ENCODE results near the gene APOC1.
A peak's percentile ranks its signal among the peaks of the same experiment; 100 is the strongest.
"Not testable (repeated sequence)": the region's sequence is repeated elsewhere in the genome, so short reads cannot be mapped to it uniquely, and the experiment has no call there.

APOC1 gene

DNA sequence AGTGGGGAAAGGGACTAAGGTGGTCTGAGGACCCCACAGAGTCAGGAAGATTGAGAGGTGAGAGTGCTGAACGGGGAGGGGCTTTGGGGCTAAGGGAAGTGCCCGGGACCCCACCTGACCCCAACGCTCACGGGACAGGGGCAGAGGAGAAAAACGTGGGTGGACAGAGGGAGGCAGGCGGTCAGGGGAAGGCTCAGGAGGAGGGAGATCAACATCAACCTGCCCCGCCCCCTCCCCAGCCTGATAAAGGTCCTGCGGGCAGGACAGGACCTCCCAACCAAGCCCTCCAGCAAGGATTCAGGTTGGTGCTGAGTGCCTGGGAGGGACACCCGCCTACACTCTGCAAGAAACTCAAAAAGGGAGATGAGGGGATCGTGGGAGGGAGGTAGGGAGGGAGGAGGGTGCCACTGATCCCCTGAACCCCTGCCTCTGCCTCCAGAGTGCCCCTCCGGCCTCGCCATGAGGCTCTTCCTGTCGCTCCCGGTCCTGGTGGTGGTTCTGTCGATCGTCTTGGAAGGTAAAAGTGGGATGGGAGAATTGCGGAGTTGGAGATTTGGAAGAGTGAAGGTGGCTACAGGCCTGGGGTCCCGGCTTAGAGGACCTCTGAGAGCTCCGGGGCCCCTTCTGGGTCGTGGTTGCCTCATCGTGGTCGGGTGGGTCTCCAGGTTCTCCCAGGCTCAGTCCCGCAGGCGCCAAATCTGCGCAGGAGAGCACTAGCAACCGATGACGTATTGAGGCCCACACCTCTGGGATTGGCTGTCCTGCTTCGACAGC is at the start of gene APOC1:
Gene APOC1 (plus strand): TSS at position 176 of the 774 bp plus-strand sequence. CDS start 284 bp downstream, at position 460.
- peak; percentile 88 for DNase-seq

DNA sequence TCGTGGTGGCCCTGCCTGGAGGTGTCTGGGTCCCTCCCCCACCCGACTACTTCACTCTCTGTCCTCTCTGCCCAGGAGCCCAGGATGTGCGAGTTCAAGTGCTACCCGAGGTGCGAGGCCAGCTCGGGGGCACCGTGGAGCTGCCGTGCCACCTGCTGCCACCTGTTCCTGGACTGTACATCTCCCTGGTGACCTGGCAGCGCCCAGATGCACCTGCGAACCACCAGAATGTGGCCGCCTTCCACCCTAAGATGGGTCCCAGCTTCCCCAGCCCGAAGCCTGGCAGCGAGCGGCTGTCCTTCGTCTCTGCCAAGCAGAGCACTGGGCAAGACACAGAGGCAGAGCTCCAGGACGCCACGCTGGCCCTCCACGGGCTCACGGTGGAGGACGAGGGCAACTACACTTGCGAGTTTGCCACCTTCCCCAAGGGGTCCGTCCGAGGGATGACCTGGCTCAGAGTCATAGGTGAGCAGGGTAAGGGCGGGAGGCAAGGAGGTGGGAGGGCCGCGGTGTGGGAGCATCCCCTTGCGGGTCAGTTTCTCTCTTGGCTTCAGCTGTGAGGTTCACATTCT is 49.1 kb upstream of the APOC1 start:
- DNase-seq, result no peak

DNA sequence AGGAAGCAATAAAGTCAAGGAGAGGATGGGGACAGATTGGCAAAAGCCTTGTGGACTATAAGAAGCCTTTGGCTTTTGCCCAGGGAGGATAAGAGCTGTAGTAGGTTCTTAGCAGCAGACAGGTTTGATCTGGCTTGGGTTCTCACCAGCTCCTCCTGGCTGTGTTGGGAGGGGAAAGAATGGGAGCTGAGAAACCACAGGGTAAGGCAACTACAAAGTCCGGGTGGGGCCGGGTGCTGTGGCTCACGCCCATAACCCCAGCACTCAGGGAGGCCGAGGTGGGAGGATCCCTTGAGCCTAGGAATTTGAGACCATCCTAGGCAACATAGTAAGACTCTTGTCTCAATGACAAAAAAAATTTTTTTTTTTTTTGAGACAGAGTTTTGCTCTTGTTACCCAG is 47.7 kb upstream of the APOC1 start:
- no peak for DNase-seq

DNA sequence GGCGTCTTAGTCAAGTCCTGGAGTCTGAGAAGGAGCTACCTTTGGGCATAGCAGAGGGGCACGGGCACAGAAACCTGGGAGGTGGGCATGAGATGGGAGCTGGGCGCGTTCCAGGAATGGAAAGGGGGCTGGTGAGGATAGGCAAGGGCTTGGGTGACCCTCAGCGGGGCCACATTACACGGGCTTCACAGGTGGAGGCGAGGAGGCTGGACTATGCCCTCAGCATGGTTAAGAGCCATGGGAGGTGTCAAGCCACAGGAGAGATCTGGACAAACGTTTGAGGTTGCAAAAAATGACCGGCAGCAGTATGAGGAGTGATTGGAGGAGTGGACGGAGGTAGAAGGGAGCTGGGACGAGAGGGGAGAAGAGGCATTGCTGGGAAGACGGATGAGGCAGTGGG is 46.8 kb upstream of the APOC1 start:
- no peak for DNase-seq

DNA sequence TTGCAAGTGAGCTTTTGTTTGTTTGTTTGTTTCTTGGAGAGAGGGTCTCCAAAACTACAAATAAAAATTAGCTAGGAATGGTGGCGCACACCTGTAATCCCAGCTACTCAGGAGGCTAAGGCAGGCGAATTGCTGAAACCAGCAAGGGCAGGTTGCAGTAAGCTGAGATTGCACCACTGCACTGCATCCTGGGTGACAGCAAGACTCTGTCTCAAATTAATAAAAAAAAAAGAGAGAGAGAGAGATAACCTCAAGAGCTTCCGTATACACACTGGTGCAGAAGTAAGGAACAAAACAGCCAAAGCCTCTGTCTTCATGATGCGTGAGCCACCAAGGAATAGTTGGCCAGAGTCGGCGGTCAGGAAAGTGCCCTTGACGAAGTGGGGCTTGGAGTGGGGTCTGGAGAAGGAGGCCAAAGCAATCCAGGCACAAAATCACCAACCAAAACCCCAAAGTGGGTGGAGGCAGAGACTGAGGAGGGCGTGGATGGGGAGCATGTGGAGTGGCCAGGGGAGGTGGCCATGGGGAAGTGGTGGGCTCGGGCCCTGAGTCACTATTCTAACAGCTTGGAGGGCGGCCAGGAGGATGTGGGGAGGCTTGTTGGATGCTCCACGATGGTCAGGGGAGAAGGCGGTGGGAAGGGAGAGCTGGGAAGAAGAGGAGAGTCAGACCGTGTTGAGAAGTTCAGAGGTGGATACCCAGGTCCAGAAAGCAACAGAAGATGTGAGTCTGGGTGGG is 44.5 kb upstream of the APOC1 start:
- no peak for DNase-seq

DNA sequence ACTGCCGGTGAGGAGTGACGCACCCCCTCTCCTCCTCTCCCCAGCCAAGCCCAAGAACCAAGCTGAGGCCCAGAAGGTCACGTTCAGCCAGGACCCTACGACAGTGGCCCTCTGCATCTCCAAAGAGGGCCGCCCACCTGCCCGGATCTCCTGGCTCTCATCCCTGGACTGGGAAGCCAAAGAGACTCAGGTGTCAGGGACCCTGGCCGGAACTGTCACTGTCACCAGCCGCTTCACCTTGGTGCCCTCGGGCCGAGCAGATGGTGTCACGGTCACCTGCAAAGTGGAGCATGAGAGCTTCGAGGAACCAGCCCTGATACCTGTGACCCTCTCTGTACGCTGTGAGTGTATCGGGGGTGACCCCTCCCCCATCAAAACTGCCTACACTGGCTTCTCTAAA is 42.6 kb upstream of the APOC1 start:
- no peak for DNase-seq

DNA sequence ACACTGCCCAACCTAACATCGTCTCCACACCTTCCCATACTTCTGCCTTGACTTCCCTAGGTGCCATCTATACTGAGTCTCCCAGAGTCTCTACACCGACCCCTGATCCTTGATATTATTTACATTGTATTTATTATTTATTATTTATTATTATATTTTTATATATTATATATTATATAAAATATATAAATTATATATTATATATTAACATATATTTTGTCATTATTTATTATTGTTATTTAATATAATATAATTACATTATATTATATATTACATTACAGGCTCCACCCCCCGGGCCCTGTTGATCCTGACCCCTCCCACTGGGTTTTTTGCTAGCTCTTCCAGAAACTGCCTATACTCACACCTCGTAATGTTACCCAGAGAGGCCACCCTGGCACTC is 41.7 kb upstream of the APOC1 start:
- DNase-seq, result no peak

DNA sequence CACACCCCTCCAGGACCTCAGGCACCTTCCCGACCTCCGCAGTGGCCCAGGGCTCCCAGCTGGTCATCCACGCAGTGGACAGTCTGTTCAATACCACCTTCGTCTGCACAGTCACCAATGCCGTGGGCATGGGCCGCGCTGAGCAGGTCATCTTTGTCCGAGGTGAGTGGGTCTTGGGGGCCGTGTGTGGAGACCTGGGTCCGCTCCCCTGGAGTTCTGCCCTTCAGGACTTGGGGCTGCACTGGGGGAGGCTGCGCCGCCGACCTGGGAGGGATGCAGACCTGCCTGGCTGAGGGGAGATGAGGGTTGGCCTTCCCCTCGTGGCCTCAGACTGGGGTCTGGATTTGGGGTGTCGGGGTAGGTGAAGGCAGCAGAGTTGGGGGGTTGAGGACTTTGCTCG is 40.1 kb upstream of the APOC1 start:
- no peak for DNase-seq

DNA sequence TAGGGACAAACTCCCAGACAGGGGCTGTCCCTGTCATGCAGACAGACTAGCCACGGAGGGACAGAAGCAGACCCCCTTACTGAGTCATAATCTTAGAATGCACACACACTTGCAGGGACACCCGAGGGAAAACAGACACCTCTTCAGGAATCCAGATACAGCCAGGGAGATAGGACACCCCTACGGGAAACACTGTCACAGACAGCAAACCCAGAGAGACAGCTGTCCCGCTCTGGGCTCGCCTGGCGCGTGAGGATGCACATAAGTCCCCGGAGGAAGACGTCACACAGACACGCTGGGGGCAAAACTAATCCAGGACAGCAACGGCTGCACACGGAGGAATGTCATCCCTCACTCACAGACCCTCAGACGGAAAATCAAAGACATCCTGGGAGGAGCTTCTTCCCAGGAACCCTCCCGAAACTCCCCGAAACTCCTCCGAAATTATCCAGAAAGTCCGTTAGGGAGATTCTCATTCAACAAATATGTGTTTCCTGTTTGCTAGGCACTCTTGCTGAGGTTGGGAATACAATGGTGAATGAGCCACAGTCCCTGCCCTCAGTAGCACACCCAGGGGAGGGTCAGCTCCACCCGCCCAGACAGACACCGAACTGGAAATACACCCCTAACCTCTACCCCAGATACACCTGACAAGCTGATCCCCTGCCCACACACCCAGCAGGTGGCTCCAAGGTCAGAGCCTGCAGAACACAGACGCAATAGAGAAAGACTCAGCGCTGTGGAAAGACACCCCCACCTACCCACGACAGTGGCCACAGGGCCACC is 38.5 kb upstream of the APOC1 start:
- no peak for DNase-seq

DNA sequence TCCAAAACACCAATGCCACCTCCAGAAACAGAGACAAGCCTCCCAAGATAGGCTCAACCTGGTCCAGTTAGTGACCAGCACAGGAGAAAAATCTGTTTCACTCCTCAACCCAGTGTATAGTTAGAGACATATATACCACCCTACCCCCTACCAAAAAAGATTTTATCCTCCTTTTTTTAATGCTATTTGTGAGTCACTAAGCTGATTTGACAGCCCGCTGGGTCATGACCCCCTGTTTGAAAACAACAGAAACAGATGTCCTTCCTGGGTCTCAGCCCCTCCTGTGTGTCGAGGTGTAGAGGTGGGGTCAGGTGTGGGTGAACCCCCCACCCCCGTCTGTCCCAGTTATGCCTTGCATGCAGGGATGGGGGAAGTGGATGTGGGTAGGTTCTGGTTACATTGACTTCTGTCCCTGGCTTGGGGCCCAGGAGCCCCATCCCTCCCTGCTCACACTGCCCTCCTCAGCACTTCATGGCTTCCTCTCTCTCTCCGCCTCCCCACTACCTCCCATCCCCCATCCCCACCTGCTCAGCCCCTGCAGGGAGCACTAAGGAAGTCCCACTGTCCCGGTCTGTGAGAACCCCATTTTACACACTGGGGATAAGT is 37.4 kb upstream of the APOC1 start:
- peak; percentile 91 for DNase-seq

DNA sequence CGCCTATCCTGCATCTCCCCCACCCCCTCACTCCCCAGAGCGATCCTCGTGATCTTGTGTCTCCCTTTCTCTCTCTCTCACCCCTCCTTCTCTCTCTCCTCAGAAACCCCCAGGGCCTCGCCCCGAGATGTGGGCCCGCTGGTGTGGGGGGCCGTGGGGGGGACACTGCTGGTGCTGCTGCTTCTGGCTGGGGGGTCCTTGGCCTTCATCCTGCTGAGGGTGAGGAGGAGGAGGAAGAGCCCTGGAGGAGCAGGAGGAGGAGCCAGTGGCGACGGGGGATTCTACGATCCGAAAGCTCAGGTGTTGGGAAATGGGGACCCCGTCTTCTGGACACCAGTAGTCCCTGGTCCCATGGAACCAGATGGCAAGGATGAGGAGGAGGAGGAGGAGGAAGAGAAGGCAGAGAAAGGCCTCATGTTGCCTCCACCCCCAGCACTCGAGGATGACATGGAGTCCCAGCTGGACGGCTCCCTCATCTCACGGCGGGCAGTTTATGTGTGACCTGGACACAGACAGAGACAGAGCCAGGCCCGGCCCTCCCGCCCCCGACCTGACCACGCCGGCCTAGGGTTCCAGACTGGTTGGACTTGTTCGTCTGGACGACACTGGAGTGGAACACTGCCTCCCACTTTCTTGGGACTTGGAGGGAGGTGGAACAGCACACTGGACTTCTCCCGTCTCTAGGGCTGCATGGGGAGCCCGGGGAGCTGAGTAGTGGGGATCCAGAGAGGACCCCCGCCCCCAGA is 36.1 kb upstream of the APOC1 start:
- DNase-seq, result no peak

DNA sequence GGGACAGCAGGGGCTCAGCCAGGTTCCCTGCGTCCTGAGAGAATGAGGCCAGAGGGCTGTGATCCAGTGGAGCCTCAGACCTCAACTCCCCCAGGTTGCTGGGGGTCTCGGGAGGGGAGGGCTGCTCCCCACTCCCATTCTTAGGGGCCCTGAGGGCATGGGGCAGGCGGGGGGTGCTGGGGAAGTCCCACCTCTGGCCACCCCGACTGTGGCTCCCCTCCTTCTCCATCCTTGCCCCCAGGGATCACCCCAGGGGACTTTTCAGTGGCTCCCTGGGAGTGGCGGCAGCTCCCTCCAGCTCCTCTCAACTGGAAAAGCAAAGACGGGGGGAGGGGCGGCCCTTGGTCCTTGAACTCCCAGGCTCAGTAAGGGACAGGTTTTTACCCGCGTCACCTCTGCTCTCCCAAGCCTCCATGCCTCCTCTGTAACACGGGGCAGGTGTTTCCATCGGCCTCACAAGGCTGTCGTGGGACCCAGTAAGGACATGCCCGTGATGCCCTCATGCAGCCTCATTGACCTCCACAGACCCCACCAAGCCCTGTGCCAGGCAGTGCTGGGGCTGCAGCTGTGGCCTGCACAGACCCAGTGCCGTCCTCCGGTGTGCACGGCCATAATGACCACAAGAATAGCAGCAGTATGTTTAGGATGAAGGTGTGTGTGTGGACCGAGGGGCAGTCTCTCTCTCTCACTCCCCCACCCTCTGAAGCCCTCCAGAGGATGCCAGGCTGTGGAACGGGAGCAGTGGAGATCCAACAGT is 34.9 kb upstream of the APOC1 start:
- no peak for DNase-seq

DNA sequence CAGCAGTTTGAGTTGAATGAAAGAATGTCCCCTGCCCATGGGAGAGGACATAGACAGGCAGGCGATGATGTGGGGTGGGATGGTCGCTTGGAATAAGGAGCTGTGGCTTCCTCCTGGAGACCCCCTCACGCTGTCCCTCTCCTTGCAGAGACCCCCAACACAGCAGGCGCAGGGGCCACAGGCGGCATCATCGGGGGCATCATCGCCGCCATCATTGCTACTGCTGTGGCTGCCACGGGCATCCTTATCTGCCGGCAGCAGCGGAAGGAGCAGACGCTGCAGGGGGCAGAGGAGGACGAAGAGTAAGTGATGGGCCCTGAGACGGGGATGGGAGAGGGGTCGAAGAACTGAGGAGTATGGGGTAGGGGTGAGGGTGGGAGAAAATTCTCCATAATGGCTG is 32.3 kb upstream of the APOC1 start:
- DNase-seq, result no peak

DNA sequence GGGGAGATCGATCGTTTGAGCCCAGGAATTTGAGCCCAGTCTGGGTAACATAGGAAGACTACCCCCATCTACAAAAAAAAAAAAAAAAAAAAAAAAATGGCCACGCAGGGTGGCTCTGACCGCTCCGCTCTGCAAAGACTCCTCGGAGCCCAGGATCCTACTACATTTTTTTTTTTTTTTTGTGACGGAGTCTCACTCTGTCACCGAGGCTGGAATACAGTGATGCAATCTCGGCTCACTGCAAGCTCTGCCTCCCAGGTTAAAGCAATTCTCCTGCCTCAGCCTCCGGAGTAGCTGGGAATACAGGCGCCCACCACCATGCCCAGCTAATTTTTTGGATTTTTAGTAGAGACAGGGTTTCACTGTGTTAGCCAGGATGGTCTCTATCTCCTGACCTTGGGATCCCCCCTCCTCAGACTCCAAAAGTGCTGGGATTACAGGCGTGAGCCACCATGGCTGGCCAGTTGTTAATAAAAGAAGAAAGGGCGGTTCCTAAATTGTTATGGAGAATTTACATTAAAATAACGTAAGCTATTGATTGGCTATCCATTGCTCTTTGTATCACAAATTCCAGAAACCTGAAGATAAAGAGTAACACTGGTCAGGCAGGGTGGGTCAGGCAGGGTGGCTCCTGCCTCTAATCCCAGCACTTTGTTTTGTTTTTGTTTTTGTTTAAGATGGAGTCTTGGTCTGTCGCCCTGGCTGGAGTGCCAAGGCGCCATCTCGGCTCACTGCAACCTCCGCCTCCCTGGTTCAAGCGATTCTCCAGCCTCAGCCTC is 31.6 kb upstream of the APOC1 start:
- not testable (repeated sequence) for DNase-seq

DNA sequence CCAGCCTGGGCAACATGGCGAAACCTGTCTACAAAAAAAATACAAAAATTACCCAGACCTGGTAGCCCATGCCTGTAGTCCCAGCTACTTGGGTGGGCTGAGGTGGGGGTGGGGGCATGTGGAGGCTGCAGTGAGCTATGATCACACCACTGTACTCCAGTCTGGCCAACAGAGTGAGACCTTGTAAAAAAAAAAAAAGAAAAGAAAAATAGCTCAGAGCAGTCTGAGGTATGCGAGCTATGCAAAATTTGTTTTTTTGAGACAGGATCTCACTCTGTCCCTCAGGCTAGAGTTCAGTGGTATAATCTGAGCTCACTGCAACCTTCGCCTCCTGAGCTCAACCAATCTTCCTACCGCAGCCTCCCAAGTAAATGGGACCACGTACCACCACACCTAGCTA is 30.5 kb upstream of the APOC1 start:
- DNase-seq, result no peak

DNA sequence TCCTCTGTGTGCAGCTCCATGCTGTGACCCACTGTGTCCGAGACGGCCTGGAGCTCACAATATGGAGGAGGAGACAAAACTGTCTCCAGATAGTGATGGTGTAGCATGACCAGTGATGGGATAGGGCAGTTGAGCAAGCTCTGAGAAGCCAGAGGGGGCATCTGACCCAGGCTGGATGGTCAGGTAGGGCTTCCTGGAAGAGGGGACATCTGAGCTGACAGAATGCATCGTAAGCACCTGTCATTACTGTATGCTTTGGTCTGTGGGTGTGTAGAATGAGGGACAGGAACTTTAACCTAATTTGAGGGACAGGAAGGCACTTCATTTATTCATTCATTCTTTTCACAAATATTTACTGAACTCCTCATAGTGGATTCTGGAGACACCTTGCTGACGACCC is 29.8 kb upstream of the APOC1 start:
- no peak for DNase-seq

DNA sequence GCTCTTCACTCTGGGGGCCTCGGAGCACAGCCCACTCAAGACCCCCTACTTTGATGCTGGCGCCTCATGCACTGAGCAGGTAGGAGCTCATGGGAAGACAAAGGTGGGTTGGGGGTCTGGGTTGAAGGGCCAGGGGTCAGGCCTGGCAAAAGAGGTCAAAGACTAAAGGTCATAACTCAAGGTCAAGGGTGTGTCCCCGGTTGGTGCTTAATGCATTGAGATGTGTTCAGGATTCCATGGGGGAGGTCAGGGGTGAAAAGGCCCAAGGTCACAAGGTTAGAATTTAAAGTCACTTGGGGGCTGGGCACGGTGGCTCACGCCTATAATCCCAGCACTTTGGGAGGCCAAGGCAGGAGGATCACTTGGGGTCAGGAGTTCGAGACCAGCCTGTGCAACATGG is 28.3 kb upstream of the APOC1 start:
- DNase-seq, result no peak

DNA sequence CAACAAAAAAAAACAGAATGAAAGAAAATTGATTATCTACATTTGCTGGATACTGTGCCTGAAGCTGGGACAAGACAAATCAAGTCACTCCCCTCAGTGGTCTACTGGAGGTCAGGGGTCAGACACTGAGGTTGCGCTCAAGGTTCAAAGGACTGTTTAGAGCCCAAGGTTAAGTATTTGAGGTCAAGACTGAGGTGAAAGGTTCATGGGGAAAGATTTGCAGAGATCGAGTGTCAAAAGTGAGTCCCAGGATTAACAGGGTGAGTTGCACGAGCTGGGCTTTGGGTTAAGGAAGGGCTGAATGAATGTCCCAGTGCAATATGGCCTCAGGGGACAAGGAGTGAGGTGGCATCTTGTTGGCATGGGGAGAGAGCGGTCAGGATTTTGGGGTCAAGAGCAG is 26.8 kb upstream of the APOC1 start:
- no peak for DNase-seq

DNA sequence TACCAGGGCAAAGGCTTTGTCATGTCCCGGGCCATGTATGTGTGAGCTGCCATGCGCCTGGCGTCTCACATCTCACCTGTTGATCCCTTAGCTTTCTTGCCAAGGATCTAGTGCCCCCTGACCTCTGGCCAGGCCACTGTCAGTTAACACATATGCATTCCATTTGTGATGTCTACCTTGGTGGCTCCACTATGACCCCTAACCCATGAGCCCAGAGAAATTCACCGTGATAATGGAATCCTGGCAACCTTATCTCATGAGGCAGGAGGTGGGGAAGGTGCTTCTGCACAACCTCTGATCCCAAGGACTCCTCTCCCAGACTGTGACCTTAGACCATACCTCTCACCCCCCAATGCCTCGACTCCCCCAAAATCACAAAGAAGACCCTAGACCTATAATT is 26.1 kb upstream of the APOC1 start:
- DNase-seq, result not testable (repeated sequence)

DNA sequence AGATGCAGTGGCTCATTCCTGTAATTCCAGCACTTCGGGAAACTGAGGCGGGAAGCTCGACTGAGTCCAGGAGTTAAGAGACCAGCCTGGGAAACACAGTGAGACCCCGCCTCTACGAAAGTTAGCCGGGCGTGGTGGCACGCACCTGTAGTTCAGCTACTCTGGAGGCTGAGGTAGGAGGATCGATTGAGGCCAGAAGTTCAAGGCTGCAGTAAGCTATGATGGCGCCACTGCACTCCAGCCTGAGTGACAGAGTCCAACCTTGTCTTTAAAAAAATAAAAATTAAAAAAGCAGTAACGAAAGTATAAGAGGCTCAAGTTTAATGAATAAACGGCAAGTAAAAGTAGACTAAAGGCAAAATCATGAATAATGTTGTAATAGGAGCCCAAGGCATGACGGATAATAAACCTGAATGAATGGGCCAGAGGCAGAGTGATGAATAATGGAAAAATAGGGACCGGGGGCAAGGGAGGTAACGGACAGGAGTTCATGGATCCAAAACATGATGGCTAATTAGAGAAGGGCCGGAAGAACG is 24.5 kb upstream of the APOC1 start:
- DNase-seq, result no peak

Measured in NCI-H2171 treated with DMSO at 0.1 percent for 48 hours (cell line).